ENCODE measurements around the gene FIGNL2. TPM values are rescaled to one million over a fixed set of nuclear protein-coding genes. Genes with fewer than 3 reads are reported as not detected.

The FIGNL2 gene
- total RNA-seq, 1 donor from 2014 or later: 6.7 TPM

- no peaks in the 10 kb centered on the region for H3K27me3 ChIP-seq (ENCODE audit: insufficient read depth, low read length)
- Mint-ChIP-seq H3K27ac (ENCODE audit: unreplicated experiment) (no peak overlapping the region), H3K4me1 (ENCODE audit: low read depth, unreplicated experiment) (peaks cover 22% of the 10 kb centered on the region), H3K9me3 (ENCODE audit: unreplicated experiment) (no peaks in the 10 kb centered on the region), H3K4me3 (ENCODE audit: unreplicated experiment) (no peak overlapping the region), H3K36me3 (ENCODE audit: low read depth, unreplicated experiment) (peaks cover 4% of the 10 kb centered on the region), H3K27me3 (ENCODE audit: low read depth, unreplicated experiment) (peaks cover 5% of the 10 kb centered on the region)
- H4K20me1 ChIP-seq (ENCODE audit: insufficient read depth, low read length): peaks cover 9% of the 10 kb centered on the region
- no peak overlapping the region for H3K27ac ChIP-seq (ENCODE audit: low read depth, low read length)
- peaks cover 4% of the 10 kb centered on the region for H3K79me2 ChIP-seq (ENCODE audit: insufficient read depth, low read length)
- H3K4me1 ChIP-seq (ENCODE audit: insufficient read depth, low read length): peaks cover 19% of the 10 kb centered on the region
- H3K9me3 ChIP-seq (ENCODE audit: insufficient read depth, low read depth, low read length): no peaks in the 10 kb centered on the region
- H2AFZ ChIP-seq (ENCODE audit: low read depth, low read length): no peak overlapping the region
- peak; percentile 57 for TF ChIP-seq CTCF (IDR thresholded peaks at IDR 0.05; ENCODE audit: insufficient read depth, low read depth, low read length)
- peak; percentile 26 for TF ChIP-seq EZH2 (IDR thresholded peaks at IDR 0.05; ENCODE audit: insufficient read depth, low read length)
- H3K9ac ChIP-seq (ENCODE audit: low read length): no peak overlapping the region
- no peaks in the 10 kb centered on the region for H3K36me3 ChIP-seq (ENCODE audit: insufficient read depth, low read length)
- peak; percentile 45 for DNase-seq (ENCODE audit: low read depth)
- peak; percentile 77 for FAIRE-seq
- no peak overlapping the region for H3K4me3 ChIP-seq (ENCODE audit: insufficient read depth, low read depth, low read length)
- H3K4me2 ChIP-seq (ENCODE audit: low read length): no peak overlapping the region
These were observed 24.5 kb downstream of the FIGNL2 start for GRCh38 chr12:51823875-51824565.

- H4K20me1 ChIP-seq (ENCODE audit: insufficient read depth, low read length): peaks cover 9% of the 10 kb centered on the region
- no peaks in the 10 kb centered on the region for H3K9me3 ChIP-seq (ENCODE audit: insufficient read depth, low read depth, low read length)
- H3K4me1 Mint-ChIP-seq (ENCODE audit: low read depth, unreplicated experiment): peaks cover 20% of the 10 kb centered on the region
- H3K4me1 ChIP-seq (ENCODE audit: insufficient read depth, low read length): peaks cover 22% of the 10 kb centered on the region
- no peak overlapping the region for H3K4me2 ChIP-seq (ENCODE audit: low read length)
- H3K79me2 ChIP-seq (ENCODE audit: insufficient read depth, low read length): peaks cover 4% of the 10 kb centered on the region
- no peak overlapping the region for H3K9ac ChIP-seq (ENCODE audit: low read length)
- no peak overlapping the region for H2AFZ ChIP-seq (ENCODE audit: low read depth, low read length)
- FAIRE-seq (no peak), DNase-seq (ENCODE audit: low read depth) (no peak)
- peaks cover 5% of the 10 kb centered on the region for H3K27me3 Mint-ChIP-seq (ENCODE audit: low read depth, unreplicated experiment)
- H3K27me3 ChIP-seq (ENCODE audit: insufficient read depth, low read length): no peaks in the 10 kb centered on the region
- TF ChIP-seq CTCF (IDR thresholded peaks at IDR 0.05; ENCODE audit: insufficient read depth, low read depth, low read length) (no peak), EZH2 (IDR thresholded peaks at IDR 0.05; ENCODE audit: insufficient read depth, low read length) (no peak)
- H3K27ac ChIP-seq (ENCODE audit: low read depth, low read length): no peak overlapping the region
- peaks cover 2% of the 10 kb centered on the region for H3K36me3 Mint-ChIP-seq (ENCODE audit: low read depth, unreplicated experiment)
- no peaks in the 10 kb centered on the region for H3K36me3 ChIP-seq (ENCODE audit: insufficient read depth, low read length)
- H3K27ac Mint-ChIP-seq (ENCODE audit: unreplicated experiment): no peak overlapping the region
- H3K4me3 ChIP-seq (ENCODE audit: insufficient read depth, low read depth, low read length): no peak overlapping the region
- no peak overlapping the region for H3K4me3 Mint-ChIP-seq (ENCODE audit: unreplicated experiment)
- no peaks in the 10 kb centered on the region for H3K9me3 Mint-ChIP-seq (ENCODE audit: unreplicated experiment)
These were observed 25.6 kb downstream of the FIGNL2 start for GRCh38 chr12:51822956-51823355.

- peaks cover 9% of the 10 kb centered on the region for H4K20me1 ChIP-seq (ENCODE audit: insufficient read depth, low read length)
- H3K27ac ChIP-seq (ENCODE audit: low read depth, low read length): no peak overlapping the region
- H3K36me3 ChIP-seq (ENCODE audit: insufficient read depth, low read length): no peaks in the 10 kb centered on the region
- H3K9me3 ChIP-seq (ENCODE audit: insufficient read depth, low read depth, low read length): no peaks in the 10 kb centered on the region
- FAIRE-seq (no peak), DNase-seq (ENCODE audit: low read depth) (no peak)
- peak overlapping the region; percentile 60 for H3K4me2 ChIP-seq (ENCODE audit: low read length)
- Mint-ChIP-seq H3K36me3 (ENCODE audit: low read depth, unreplicated experiment) (peaks cover 2% of the 10 kb centered on the region), H3K9me3 (ENCODE audit: unreplicated experiment) (no peaks in the 10 kb centered on the region), H3K4me1 (ENCODE audit: low read depth, unreplicated experiment) (peaks cover 19% of the 10 kb centered on the region), H3K27me3 (ENCODE audit: low read depth, unreplicated experiment) (peaks cover 9% of the 10 kb centered on the region), H3K4me3 (ENCODE audit: unreplicated experiment) (peak overlapping the region; percentile 60), H3K27ac (ENCODE audit: unreplicated experiment) (no peak overlapping the region)
- peaks cover 18% of the 10 kb centered on the region for H3K4me1 ChIP-seq (ENCODE audit: insufficient read depth, low read length)
- H2AFZ ChIP-seq (ENCODE audit: low read depth, low read length): no peak overlapping the region
- TF ChIP-seq EZH2 (IDR thresholded peaks at IDR 0.05; ENCODE audit: insufficient read depth, low read length): no peak
- no peak for TF ChIP-seq CTCF (IDR thresholded peaks at IDR 0.05; ENCODE audit: insufficient read depth, low read depth, low read length)
- peaks cover 4% of the 10 kb centered on the region for H3K79me2 ChIP-seq (ENCODE audit: insufficient read depth, low read length)
- H3K27me3 ChIP-seq (ENCODE audit: insufficient read depth, low read length): no peaks in the 10 kb centered on the region
- H3K4me3 ChIP-seq (ENCODE audit: insufficient read depth, low read depth, low read length): peak overlapping the region; percentile 17
- H3K9ac ChIP-seq (ENCODE audit: low read length): no peak overlapping the region
These were observed 26.3 kb downstream of the FIGNL2 start for GRCh38 chr12:51822261-51822616.
